ENCODE measurements around the gene IARS1.
A peak's percentile ranks its signal among the peaks of the same experiment; 100 is the strongest.

Gene IARS1

GRCh38 chr9:92293452-92294296, at the start of gene IARS1:
Gene IARS1 (minus strand): TSS chr9:92293697. CDS start chr9:92289419, 4,278 bp downstream.
- peak; percentile 96 for DNase-seq (ENCODE audit: low read depth)

- DNase-seq (ENCODE audit: low read depth) = no peak
Observed at GRCh38 chr9:92342825-92343488, 49.5 kb upstream of the IARS1 start.

- no peak for DNase-seq (ENCODE audit: low read depth)
Observed at GRCh38 chr9:92341578-92341977, 48.1 kb upstream of the IARS1 start.

GRCh38 chr9:92333282-92333634, 39.8 kb upstream of the IARS1 start:
- DNase-seq (ENCODE audit: low read depth) = no peak

- DNase-seq (ENCODE audit: low read depth) = no peak
Observed at GRCh38 chr9:92332577-92333281, 39.2 kb upstream of the IARS1 start.

GRCh38 chr9:92328225-92328624, 34.7 kb upstream of the IARS1 start:
- peak; percentile 30 for DNase-seq (ENCODE audit: low read depth)

- DNase-seq (ENCODE audit: low read depth) = no peak
Observed at GRCh38 chr9:92327283-92327850, 33.9 kb upstream of the IARS1 start.

- no peak for DNase-seq (ENCODE audit: low read depth)
Observed at GRCh38 chr9:92325991-92326500, 32.5 kb upstream of the IARS1 start.

GRCh38 chr9:92325269-92325990, 31.9 kb upstream of the IARS1 start, which contains the start of the genes CENPP and NOL8:
Gene CENPP (plus strand): TSS chr9:92325953.
Gene NOL8 (minus strand): TSS chr9:92325350. CDS start chr9:92324161, 1,189 bp downstream.
- peak; percentile 76 for DNase-seq (ENCODE audit: low read depth)

- DNase-seq (ENCODE audit: low read depth) = no peak
Observed at GRCh38 chr9:92324889-92325268, 31.4 kb upstream of the IARS1 start.

GRCh38 chr9:92324431-92324830, 30.9 kb upstream of the IARS1 start:
- no peak for DNase-seq (ENCODE audit: low read depth)

- no peak for DNase-seq (ENCODE audit: low read depth)
Observed at GRCh38 chr9:92315456-92315855, 22.0 kb upstream of the IARS1 start.

- DNase-seq (ENCODE audit: low read depth) = no peak
Observed at GRCh38 chr9:92313624-92314012, 20.1 kb upstream of the IARS1 start.

GRCh38 chr9:92312887-92313623, 19.6 kb upstream of the IARS1 start:
- no peak for DNase-seq (ENCODE audit: low read depth)

GRCh38 chr9:92310562-92310961, 17.1 kb upstream of the IARS1 start:
- DNase-seq (ENCODE audit: low read depth) = no peak

- DNase-seq (ENCODE audit: low read depth) = no peak
Observed at GRCh38 chr9:92308893-92309292, 15.4 kb upstream of the IARS1 start.

- no peak for DNase-seq (ENCODE audit: low read depth)
Observed at GRCh38 chr9:92300936-92301335, 7.4 kb upstream of the IARS1 start.

GRCh38 chr9:92299116-92299515, 5.6 kb upstream of the IARS1 start:
- DNase-seq (ENCODE audit: low read depth) = no peak

GRCh38 chr9:92298036-92298435, 4.5 kb upstream of the IARS1 start:
- DNase-seq (ENCODE audit: low read depth) = no peak

- DNase-seq (ENCODE audit: low read depth) = no peak
Observed at GRCh38 chr9:92297611-92298010, 4.1 kb upstream of the IARS1 start.

GRCh38 chr9:92295827-92296258, 2.3 kb upstream of the IARS1 start:
- DNase-seq (ENCODE audit: low read depth) = no peak

Data from GM04504 (cell line).